Nephron (organoid): Measurements from ENCODE around the gene PPP1R14C.

ENCODE experiments used
- H3K27ac Mint-ChIP-seq, 3 experiments: 2 replicates each; pipeline ENCODE4 v1.8.0; 2020; ENCODE audit warnings: mixed read lengths in 3 of 3, mild to moderate bottlenecking in 2 of 3, moderate library complexity in 1 of 3
- H3K27me3 Mint-ChIP-seq: 2 replicates; pipeline ENCODE4 v1.8.0; 2021; ENCODE audit warnings: low read depth, mild to moderate bottlenecking, moderate library complexity, mixed read lengths
- H3K36me3 Mint-ChIP-seq: 2 replicates; pipeline ENCODE4 v1.8.0; 2020; ENCODE audit warnings: low read depth, mixed read lengths
- H3K4me1 Mint-ChIP-seq: 2 replicates; pipeline ENCODE4 v1.8.0; 2020; ENCODE audit warnings: mixed read lengths
- H3K4me3 Mint-ChIP-seq, 3 experiments: 2 replicates each; pipeline ENCODE4 v1.8.0; 2020; ENCODE audit warnings: mild to moderate bottlenecking in 3 of 3, mixed read lengths in 3 of 3, moderate library complexity in 2 of 3
- H3K9me3 Mint-ChIP-seq: 2 replicates; pipeline ENCODE4 v1.8.0; 2020; ENCODE audit warnings: mixed read lengths
- TF ChIP-seq, protein P1 (sequence below), 3 experiments: fragments of 200-600 bp; sonication (generic); IDR thresholded peaks; one replicate each; pipeline ENCODE4 v1.5.0; 2021; ENCODE audit warnings: antibody characterized with exemption in 3 of 3; ENCODE audit not compliant: unreplicated experiment in 3 of 3

The PPP1R14C gene

DNA sequence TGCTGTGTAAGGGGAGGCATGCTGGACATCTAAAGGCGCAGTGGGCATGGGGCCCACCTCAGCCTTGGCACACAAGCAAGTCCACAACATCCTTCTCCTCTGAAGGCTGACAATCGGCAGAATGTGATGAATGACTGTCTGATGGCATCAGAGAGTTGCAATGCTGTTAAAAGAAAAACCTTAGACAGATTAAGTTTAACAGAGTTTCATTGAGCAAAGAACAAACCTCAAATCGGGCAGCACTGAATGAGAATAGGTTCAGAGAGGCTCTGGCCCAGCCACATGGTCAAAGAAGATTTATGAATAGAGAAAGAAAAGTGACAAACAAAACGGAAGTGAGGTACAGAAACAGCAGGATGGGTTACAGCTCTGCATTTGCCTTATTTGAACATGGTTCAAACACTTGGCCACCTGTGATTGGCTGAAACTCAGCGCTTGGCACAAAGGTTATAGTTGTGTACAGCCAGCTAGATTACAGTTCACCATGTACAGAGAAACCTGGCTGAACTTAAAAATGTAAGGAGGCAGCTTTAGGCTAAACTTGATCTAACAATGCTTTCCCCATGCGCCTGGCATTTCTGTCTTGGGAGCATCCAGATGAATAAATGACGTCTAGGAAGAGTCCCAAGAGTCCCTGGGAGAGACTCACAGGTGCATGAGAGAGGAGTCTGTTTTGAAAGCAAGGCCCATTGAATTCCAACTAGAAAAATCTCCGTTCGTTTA is 127.6 kb downstream of the PPP1R14C start:
- H3K36me3 Mint-ChIP-seq: peaks cover 6% of the 10 kb centered on the region
- H3K4me1 Mint-ChIP-seq: peaks cover 48% of the 10 kb centered on the region
- H3K4me3 Mint-ChIP-seq: no peak overlapping the region
- H3K27me3 Mint-ChIP-seq: peaks cover 54% of the 10 kb centered on the region
- H3K27ac Mint-ChIP-seq: no peak overlapping the region
- H3K9me3 Mint-ChIP-seq: peaks cover 3% of the 10 kb centered on the region
- TF ChIP-seq, protein P1, sequence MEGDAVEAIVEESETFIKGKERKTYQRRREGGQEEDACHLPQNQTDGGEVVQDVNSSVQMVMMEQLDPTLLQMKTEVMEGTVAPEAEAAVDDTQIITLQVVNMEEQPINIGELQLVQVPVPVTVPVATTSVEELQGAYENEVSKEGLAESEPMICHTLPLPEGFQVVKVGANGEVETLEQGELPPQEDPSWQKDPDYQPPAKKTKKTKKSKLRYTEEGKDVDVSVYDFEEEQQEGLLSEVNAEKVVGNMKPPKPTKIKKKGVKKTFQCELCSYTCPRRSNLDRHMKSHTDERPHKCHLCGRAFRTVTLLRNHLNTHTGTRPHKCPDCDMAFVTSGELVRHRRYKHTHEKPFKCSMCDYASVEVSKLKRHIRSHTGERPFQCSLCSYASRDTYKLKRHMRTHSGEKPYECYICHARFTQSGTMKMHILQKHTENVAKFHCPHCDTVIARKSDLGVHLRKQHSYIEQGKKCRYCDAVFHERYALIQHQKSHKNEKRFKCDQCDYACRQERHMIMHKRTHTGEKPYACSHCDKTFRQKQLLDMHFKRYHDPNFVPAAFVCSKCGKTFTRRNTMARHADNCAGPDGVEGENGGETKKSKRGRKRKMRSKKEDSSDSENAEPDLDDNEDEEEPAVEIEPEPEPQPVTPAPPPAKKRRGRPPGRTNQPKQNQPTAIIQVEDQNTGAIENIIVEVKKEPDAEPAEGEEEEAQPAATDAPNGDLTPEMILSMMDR (IDR thresholded peaks at IDR 0.05; ENCODE audit: unreplicated experiment in 3 of 3): no peak

DNA sequence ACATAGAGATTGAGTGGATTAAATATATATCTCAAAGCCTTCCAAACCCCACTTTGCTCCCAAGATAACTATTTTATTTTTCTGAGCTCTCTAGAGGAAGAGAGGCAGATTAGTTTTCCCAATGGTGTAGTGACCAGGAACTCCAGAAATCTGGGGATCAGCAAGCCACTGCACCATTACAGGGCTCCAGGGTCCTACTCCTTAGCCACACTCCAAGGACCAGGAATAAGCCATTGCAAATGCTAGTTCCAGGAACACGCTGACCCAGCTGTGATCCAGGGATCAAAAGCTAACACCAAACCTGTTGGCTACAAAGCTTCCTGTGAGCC is 128.3 kb downstream of the PPP1R14C start:
- TF ChIP-seq, protein P1 (IDR thresholded peaks at IDR 0.05; ENCODE audit: unreplicated experiment in 3 of 3): no peak
- Mint-ChIP-seq H3K9me3 (peaks cover 3% of the 10 kb centered on the region), H3K4me1 (peaks cover 50% of the 10 kb centered on the region), H3K27ac (no peak overlapping the region), H3K4me3 (no peak overlapping the region), H3K36me3 (peaks cover 6% of the 10 kb centered on the region), H3K27me3 (peaks cover 55% of the 10 kb centered on the region)

DNA sequence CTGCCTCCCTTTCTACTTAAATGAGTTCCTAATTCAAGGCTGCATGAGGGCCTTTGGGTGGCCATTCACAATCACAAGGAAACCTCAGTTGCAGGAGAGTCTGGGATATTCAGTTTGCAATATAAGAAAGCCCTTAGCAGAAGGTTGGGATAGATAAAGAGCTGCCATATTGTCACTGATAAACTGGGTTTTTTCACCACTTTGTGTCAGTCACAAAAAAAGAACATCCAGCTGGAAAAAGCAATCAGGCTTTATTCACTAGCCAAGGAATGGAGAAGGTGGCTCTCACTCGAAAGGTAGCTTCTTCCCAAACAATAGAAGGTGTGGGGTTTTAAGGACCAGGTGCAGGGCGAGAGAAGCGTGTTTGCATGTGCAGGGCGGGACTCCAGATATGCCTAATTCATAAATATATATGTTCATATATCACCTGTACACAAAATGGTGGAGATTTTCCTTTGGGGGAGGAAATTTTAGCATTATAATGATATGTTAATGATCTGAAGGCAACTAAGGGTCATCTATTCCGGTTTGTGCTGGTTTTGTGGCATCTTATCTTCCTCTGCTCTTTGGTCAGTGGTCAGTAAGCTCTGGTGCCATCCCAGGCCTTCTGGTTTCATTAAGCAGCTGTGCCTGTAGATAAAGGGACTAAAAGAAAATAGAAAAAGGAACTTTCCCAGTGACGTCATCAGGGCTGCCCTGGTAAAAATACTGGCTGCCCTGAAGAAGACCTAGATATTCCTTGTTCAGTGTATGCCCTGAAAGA is 128.8 kb downstream of the PPP1R14C start:
- Mint-ChIP-seq H3K27ac (no peak overlapping the region), H3K4me3 (no peak overlapping the region), H3K36me3 (peaks cover 6% of the 10 kb centered on the region), H3K9me3 (peaks cover 3% of the 10 kb centered on the region), H3K27me3 (peaks cover 59% of the 10 kb centered on the region), H3K4me1 (peaks cover 55% of the 10 kb centered on the region)
- TF ChIP-seq, protein P1 (IDR thresholded peaks at IDR 0.05; ENCODE audit: unreplicated experiment in 3 of 3): no peak

DNA sequence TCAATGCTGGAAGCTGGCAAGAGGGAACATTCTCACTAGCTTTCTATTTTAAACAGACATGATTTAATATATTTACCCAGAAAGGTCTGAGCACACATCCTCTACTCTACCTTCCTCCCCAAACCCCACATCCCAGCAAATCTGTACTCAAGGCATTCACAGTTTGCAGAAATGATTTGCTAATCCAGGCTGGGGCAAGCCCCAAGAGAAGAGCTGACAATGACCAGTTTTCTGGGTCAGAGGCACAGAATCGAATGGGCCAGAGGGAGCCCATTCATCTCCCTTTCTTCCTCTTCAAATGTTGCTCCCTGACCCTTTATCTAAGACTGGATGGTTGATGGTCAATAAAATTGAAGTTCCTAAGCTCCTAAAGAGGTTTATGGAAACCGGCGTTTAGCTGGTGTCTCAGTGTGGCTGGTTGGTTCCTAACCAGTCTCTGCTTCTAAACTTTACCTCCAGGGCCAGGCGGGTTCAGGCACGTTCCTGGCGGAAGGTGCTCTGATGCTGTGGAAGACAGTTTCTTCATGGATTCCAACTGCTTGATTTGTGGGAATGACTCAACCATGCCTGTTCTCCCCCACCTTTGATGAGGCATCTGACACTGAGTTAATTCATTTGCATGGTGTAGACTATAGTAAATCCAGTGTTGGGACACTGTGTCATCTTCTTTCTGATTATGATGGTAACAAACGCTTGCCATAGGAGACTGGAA is 129.6 kb downstream of the PPP1R14C start:
- Mint-ChIP-seq H3K4me1 (peaks cover 63% of the 10 kb centered on the region), H3K9me3 (peaks cover 3% of the 10 kb centered on the region), H3K27ac (no peak overlapping the region), H3K27me3 (peaks cover 66% of the 10 kb centered on the region), H3K36me3 (peaks cover 6% of the 10 kb centered on the region), H3K4me3 (no peak overlapping the region)
- TF ChIP-seq, protein P1 (IDR thresholded peaks at IDR 0.05; ENCODE audit: unreplicated experiment in 3 of 3): no peak

DNA sequence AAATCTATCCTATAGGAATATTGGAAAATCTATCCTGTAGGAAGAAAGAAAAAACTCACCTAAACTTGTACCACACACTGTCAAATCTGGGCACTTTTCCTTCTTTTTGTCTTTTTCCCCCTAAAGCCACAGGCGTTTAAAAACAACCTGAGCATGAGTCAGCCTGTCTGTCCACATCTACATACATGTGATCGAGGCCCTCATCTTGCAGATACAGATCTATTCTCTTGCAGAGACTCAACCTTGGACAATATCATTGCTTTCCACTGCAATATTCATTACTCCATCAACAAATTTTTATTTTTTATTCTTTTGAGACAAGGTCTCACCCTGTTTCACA is 130.1 kb downstream of the PPP1R14C start:
- Mint-ChIP-seq H3K27ac (no peak overlapping the region), H3K36me3 (peaks cover 6% of the 10 kb centered on the region), H3K4me1 (peaks cover 63% of the 10 kb centered on the region), H3K9me3 (peaks cover 3% of the 10 kb centered on the region), H3K27me3 (peaks cover 66% of the 10 kb centered on the region), H3K4me3 (no peak overlapping the region)
- TF ChIP-seq, protein P1 (IDR thresholded peaks at IDR 0.05; ENCODE audit: unreplicated experiment in 3 of 3): no peak
